ENCODE measurements around the gene TOPBP1. TPM values are rescaled to one million over a fixed set of nuclear protein-coding genes. Genes with fewer than 3 reads are reported as not detected.

TOPBP1 gene
- total and polyA plus RNA-seq, 9 of the 15 experiments (the other 6 are each of a cell fraction or from before 2014, with no cell fraction given) = 16.6 to 77.6 (median 58.2) TPM

- TF ChIP-seq NR2C2 (CRISPR knock-in tag; IDR thresholded peaks at IDR 0.05) (peak; percentile 86; the same call in 1 of the 2 replicates), NR2C2 (tag; IDR thresholded peaks at IDR 0.05) (peak; percentile 96), CTCF (IDR thresholded peaks at IDR 0.05 in 2 of 3, conservative IDR thresholded peaks at IDR 0.05 in 1 of 3; ENCODE audit: insufficient read depth in 2 of 3, low read depth in 1 of 3, low read length in 3 of 3) (peak in 2 of 3 experiments; percentile 3 to 19; a peak in 3 of 6 replicates), XRCC4 (IDR thresholded peaks at IDR 0.05; ENCODE audit: extremely low read depth, insufficient read depth, insufficient read length) (no peak), IRF2 (CRISPR knock-in tag; IDR thresholded peaks at IDR 0.05) (no peak), MYC (IDR thresholded peaks at IDR 0.05; ENCODE audit: low read depth, low read length) (peak; percentile 65; the same call in 1 of the 2 replicates), MYC (CRISPR knock-in tag; IDR thresholded peaks at IDR 0.05; ENCODE audit: borderline replicate concordance, low read depth) (no peak), NCOA1 (IDR thresholded peaks at IDR 0.05; ENCODE audit: low read depth) (no peak), ZBTB43 (CRISPR knock-in tag; IDR thresholded peaks at IDR 0.05) (no peak), SP2 (IDR thresholded peaks at IDR 0.05; ENCODE audit: extremely low read depth, low read depth, low read length, poor library complexity, severe bottlenecking) (peak; percentile 18), HSF4 (CRISPR knock-in tag; IDR thresholded peaks at IDR 0.05; ENCODE audit: borderline replicate concordance) (no peak), LEF1 (IDR thresholded peaks at IDR 0.05) (no peak), TEAD1 (CRISPR knock-in tag; IDR thresholded peaks at IDR 0.05) (no peak), ZNF311 (CRISPR knock-in tag; IDR thresholded peaks at IDR 0.05) (no peak), CUX1 (CRISPR knock-in tag; IDR thresholded peaks at IDR 0.05) (no peak), ZNF324 (CRISPR knock-in tag; IDR thresholded peaks at IDR 0.05) (no peak), PHB2 (IDR thresholded peaks at IDR 0.05; ENCODE audit: low read depth) (no peak), MAFF (IDR thresholded peaks at IDR 0.05; ENCODE audit: low read length) (peak; percentile 60), BRCA1 (IDR thresholded peaks at IDR 0.05) (no peak), BRCA1 (CRISPR knock-in tag; IDR thresholded peaks at IDR 0.05) (no peak), EHMT2 (IDR thresholded peaks at IDR 0.05) (no peak)
Measured at GRCh38 chr3:133573054-133573628, 88.6 kb downstream of the TOPBP1 start (continued).
